GM23338 (cell line): ENCODE measurements around the gene DHX58. TPM values are rescaled to one million over a fixed set of nuclear protein-coding genes. Genes with fewer than 3 reads are reported as not detected.

ENCODE experiments used
- ATAC-seq: fragments of 200-7000 bp; cut with Tn5 transposase; 3 replicates; pipeline ENCODE4 v1.9.1; 2020
- DNase-seq: peaks from one replicate; pipeline ENCODE4 v3.0.0-alpha.2; 2015; ENCODE audit warnings: low spot score
- H2AFZ ChIP-seq: fragments of 200-600 bp; sonication (generic); 2 replicates; pipeline ENCODE4 v1.8.0; 2016; ENCODE audit warnings: antibody characterized with exemption, mild to moderate bottlenecking, moderate library complexity
- H3F3A ChIP-seq: fragments of 200-600 bp; sonication (generic); replicated peaks from 2 replicates; pipeline ENCODE4 v1.8.0; 2017; ENCODE audit warnings: antibody characterized with exemption, mixed run types, low read depth
- H3K27ac ChIP-seq: fragments of 200-600 bp; sonication (generic); 2 replicates; pipeline ENCODE4 v1.6.1; 2016; ENCODE audit warnings: low read depth
- H3K27me3 ChIP-seq: fragments of 200-600 bp; sonication (generic); 2 replicates; pipeline ENCODE4 v1.8.0; 2016; ENCODE audit warnings: mild to moderate bottlenecking, mixed run types, moderate library complexity; ENCODE audit not compliant: insufficient read depth
- H3K36me3 ChIP-seq: fragments of 200-600 bp; sonication (generic); 2 replicates; pipeline ENCODE4 v1.8.0; 2016; ENCODE audit warnings: mild to moderate bottlenecking; ENCODE audit not compliant: insufficient read depth
- H3K4me1 ChIP-seq: fragments of 200-600 bp; sonication (generic); 2 replicates; pipeline ENCODE4 v1.8.0; 2016; ENCODE audit warnings: mild to moderate bottlenecking, moderate library complexity; ENCODE audit not compliant: insufficient read depth
- H3K4me2 ChIP-seq: fragments of 200-600 bp; sonication (generic); 2 replicates; pipeline ENCODE4 v1.7.1; 2017; ENCODE audit warnings: mixed run types
- H3K4me3 ChIP-seq: fragments of 200-600 bp; sonication (generic); 2 replicates; pipeline ENCODE4 v1.6.1; 2016; ENCODE audit warnings: mixed run types
- H3K79me2 ChIP-seq: fragments of 200-600 bp; sonication (generic); replicated peaks from 2 replicates; pipeline ENCODE4 v1.8.0; 2017; ENCODE audit warnings: mild to moderate bottlenecking; ENCODE audit not compliant: insufficient read depth
- H3K9me2 ChIP-seq: fragments of 200-600 bp; sonication (generic); 2 replicates; pipeline ENCODE4 v1.8.0; 2017; ENCODE audit not compliant: insufficient read depth
- H4K20me1 ChIP-seq: fragments of 200-600 bp; sonication (generic); replicated peaks from 2 replicates; pipeline ENCODE4 v1.8.0; 2017; ENCODE audit warnings: mild to moderate bottlenecking; ENCODE audit not compliant: insufficient read depth
- H3K27ac Mint-ChIP-seq: 2 replicates; pipeline ENCODE4 v1.8.0; 2020; ENCODE audit warnings: inconsistent platforms, mild to moderate bottlenecking, moderate library complexity, mixed read lengths
- H3K27me3 Mint-ChIP-seq: 3 replicates; pipeline ENCODE4 v1.8.0; 2022; ENCODE audit warnings: low read depth, mild to moderate bottlenecking, moderate library complexity, mixed read lengths, inconsistent platforms; ENCODE audit not compliant: insufficient read depth, poor library complexity
- H3K36me3 Mint-ChIP-seq: 3 replicates; pipeline ENCODE4 v1.8.0; 2021; ENCODE audit warnings: low read depth, mild to moderate bottlenecking, inconsistent platforms, moderate library complexity, mixed read lengths
- H3K4me1 Mint-ChIP-seq: 3 replicates; pipeline ENCODE4 v1.8.0; 2020; ENCODE audit warnings: mild to moderate bottlenecking, inconsistent platforms, mixed read lengths
- H3K4me3 Mint-ChIP-seq: 3 replicates; pipeline ENCODE4 v1.8.0; 2021; ENCODE audit warnings: moderate library complexity, mild to moderate bottlenecking, inconsistent platforms, mixed read lengths
- H3K9me3 Mint-ChIP-seq: 3 replicates; pipeline ENCODE4 v1.8.0; 2020; ENCODE audit warnings: moderate library complexity, mild to moderate bottlenecking, inconsistent platforms, mixed read lengths
- CREB1 ChIP-seq: fragments of 250-450 bp; sonication (Bioruptor Pico); IDR thresholded peaks from 2 replicates; pipeline ENCODE4 v1.5.0; 2020; ENCODE audit warnings: low read depth, mild to moderate bottlenecking, moderate library complexity
- EZH2 ChIP-seq: fragments of 200-600 bp; sonication (generic); IDR thresholded peaks from one replicate; pipeline ENCODE4 v1.8.0; 2017; ENCODE audit warnings: antibody characterized with exemption, mild to moderate bottlenecking, low read depth; ENCODE audit not compliant: unreplicated experiment
- EZH2phosphoT487 ChIP-seq: fragments of 200-600 bp; sonication (generic); IDR thresholded peaks from one replicate; pipeline ENCODE4 v1.8.1; 2018; ENCODE audit warnings: antibody characterized with exemption; ENCODE audit not compliant: unreplicated experiment
- JUNB ChIP-seq: IDR thresholded peaks from one replicate; pipeline ENCODE4 v1.6.1; 2016; ENCODE audit warnings: antibody characterized with exemption; ENCODE audit not compliant: unreplicated experiment
- NANOG ChIP-seq: IDR thresholded peaks from 2 replicates; pipeline ENCODE4 v1.6.1; 2016; ENCODE audit warnings: antibody characterized with exemption, borderline replicate concordance
- POLR2AphosphoS5 ChIP-seq: IDR thresholded peaks from 2 replicates; pipeline ENCODE4 v1.6.1; 2016; ENCODE audit warnings: antibody characterized with exemption, low read depth
- REST ChIP-seq: IDR thresholded peaks from one replicate; pipeline ENCODE4 v1.6.1; 2018; ENCODE audit warnings: antibody characterized with exemption; ENCODE audit not compliant: unreplicated experiment
- STAT1 ChIP-seq: IDR thresholded peaks from one replicate; pipeline ENCODE4 v1.6.1; 2016; ENCODE audit warnings: antibody characterized with exemption; ENCODE audit not compliant: unreplicated experiment
- ZNF114 ChIP-seq: fragments of 250-450 bp; sonication (Bioruptor Pico); IDR thresholded peaks from 2 replicates; pipeline ENCODE4 v1.5.0; 2020; ENCODE audit warnings: mild to moderate bottlenecking, moderate library complexity
- ZNF331 ChIP-seq: fragments of 250-450 bp; sonication (Bioruptor Pico); IDR thresholded peaks from 2 replicates; pipeline ENCODE4 v1.5.0; 2020; ENCODE audit warnings: low read depth, mild to moderate bottlenecking, moderate library complexity
- polyA plus RNA-seq: library from polyadenylated mRNA; unstranded; fragments of >200 nt; fragmentation: Nextera tagmentation; extraction: Ambion mirVana; gene quantifications from 2 replicates; pipeline ENCODE4 v1.2.1, GENCODE V29; 2016
- total RNA-seq: library from RNA; depleted of rRNA; stranded (reverse); fragments of >200 nt; shearing (Covaris generic); gene quantifications from 2 replicates; pipeline ENCODE4 v1.2.3, GENCODE V29; 2014
- TF ChIP-seq, protein P1 (sequence below): IDR thresholded peaks from 2 replicates; pipeline ENCODE4 v1.6.1; 2016; ENCODE audit warnings: antibody characterized with exemption
- TF ChIP-seq, protein P2 (sequence below), 2 experiments: fragments of 200-600 bp in 1 of 2; sonication (generic) in 1 of 2; conservative IDR thresholded peaks; 2 replicates each; pipeline versions ENCODE4 v1.5.1 to v1.6.1; 2016 to 2017; ENCODE audit warnings: antibody characterized with exemption in 2 of 2, low read depth in 2 of 2, mild to moderate bottlenecking in 2 of 2, moderate library complexity in 1 of 2

Gene DHX58
- total and polyA plus RNA-seq, 2 experiments from 2014 or later, result 4.1 to 6.6 TPM

- TF ChIP-seq, protein P1, sequence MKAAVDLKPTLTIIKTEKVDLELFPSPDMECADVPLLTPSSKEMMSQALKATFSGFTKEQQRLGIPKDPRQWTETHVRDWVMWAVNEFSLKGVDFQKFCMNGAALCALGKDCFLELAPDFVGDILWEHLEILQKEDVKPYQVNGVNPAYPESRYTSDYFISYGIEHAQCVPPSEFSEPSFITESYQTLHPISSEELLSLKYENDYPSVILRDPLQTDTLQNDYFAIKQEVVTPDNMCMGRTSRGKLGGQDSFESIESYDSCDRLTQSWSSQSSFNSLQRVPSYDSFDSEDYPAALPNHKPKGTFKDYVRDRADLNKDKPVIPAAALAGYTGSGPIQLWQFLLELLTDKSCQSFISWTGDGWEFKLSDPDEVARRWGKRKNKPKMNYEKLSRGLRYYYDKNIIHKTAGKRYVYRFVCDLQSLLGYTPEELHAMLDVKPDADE, result no peak
- TF ChIP-seq REST, result no peak
- TF ChIP-seq, protein P2, sequence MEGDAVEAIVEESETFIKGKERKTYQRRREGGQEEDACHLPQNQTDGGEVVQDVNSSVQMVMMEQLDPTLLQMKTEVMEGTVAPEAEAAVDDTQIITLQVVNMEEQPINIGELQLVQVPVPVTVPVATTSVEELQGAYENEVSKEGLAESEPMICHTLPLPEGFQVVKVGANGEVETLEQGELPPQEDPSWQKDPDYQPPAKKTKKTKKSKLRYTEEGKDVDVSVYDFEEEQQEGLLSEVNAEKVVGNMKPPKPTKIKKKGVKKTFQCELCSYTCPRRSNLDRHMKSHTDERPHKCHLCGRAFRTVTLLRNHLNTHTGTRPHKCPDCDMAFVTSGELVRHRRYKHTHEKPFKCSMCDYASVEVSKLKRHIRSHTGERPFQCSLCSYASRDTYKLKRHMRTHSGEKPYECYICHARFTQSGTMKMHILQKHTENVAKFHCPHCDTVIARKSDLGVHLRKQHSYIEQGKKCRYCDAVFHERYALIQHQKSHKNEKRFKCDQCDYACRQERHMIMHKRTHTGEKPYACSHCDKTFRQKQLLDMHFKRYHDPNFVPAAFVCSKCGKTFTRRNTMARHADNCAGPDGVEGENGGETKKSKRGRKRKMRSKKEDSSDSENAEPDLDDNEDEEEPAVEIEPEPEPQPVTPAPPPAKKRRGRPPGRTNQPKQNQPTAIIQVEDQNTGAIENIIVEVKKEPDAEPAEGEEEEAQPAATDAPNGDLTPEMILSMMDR (conservative IDR thresholded peaks at IDR 0.05; ENCODE audit: low read depth in 2 of 2), result no peak
Measured at GRCh38 chr17:42159796-42160530, 47.4 kb upstream of the DHX58 start (continued).

GRCh38 chr17:42155614-42156045 lies 43.1 kb upstream of the DHX58 start:
- Histone ChIP-seq H3K36me3 (no peaks in the 10 kb centered on the region), H3F3A (peaks cover 12% of the 10 kb centered on the region; the same call in 1 of the 2 replicates), H3K79me2 (peaks cover 37% of the 10 kb centered on the region), H3K27ac (no peak overlapping the region), H2AFZ (peak overlapping the region; percentile 83), H3K9me2 (no peaks in the 10 kb centered on the region), H3K4me3 (peak overlapping the region; percentile 96), H3K27me3 (no peaks in the 10 kb centered on the region), H4K20me1 (peaks cover 24% of the 10 kb centered on the region), H3K4me2 (peak overlapping the region; percentile 91), H3K4me1 (peaks cover 17% of the 10 kb centered on the region)
- H3K36me3 Mint-ChIP-seq, result peaks cover 2% of the 10 kb centered on the region; the same call in 1 of the 3 replicates
- no peaks in the 10 kb centered on the region for H3K9me3 Mint-ChIP-seq
- DNase-seq (peak; percentile 63), ATAC-seq (peak; percentile 32)
- H3K4me1 Mint-ChIP-seq, result peaks cover 26% of the 10 kb centered on the region
- peaks cover 16% of the 10 kb centered on the region for H3K27me3 Mint-ChIP-seq
- peak overlapping the region; percentile 89 for H3K4me3 Mint-ChIP-seq
- peak overlapping the region; percentile 87 for H3K27ac Mint-ChIP-seq
- TF ChIP-seq STAT1, result no peak
- TF ChIP-seq EZH2, result no peak
- TF ChIP-seq JUNB, result no peak
- TF ChIP-seq, protein P2 (conservative IDR thresholded peaks at IDR 0.05; ENCODE audit: low read depth in 2 of 2), result no peak
- TF ChIP-seq REST, result no peak
- no peak for TF ChIP-seq NANOG
- TF ChIP-seq, protein P1, result no peak
- TF ChIP-seq ZNF331 (CRISPR knock-in tag), result no peak
- TF ChIP-seq CREB1 (CRISPR knock-in tag), result no peak
- no peak; the same call in none of the 2 replicates for TF ChIP-seq POLR2AphosphoS5
- TF ChIP-seq EZH2phosphoT487, result no peak
- no peak for TF ChIP-seq ZNF114 (CRISPR knock-in tag)
